ENCODE data around the gene GPR3. TPM values are rescaled to one million over a fixed set of nuclear protein-coding genes. Genes with fewer than 3 reads are reported as not detected.
"Not testable (repeated sequence)": the region's sequence is repeated elsewhere in the genome, so short reads cannot be mapped to it uniquely, and the experiment has no call there.

GPR3 gene
- total RNA-seq, 1 experiment from 2014 or later: 6.4 TPM

GRCh38 chr1:27379564-27380122 is 12.8 kb upstream of the GPR3 start:
- no peak for DNase-seq (ENCODE audit: low read depth)

- no peak for DNase-seq (ENCODE audit: low read depth)
Observed at GRCh38 chr1:27380224-27380623, 12.2 kb upstream of the GPR3 start.

GRCh38 chr1:27380766-27381733 is 11.4 kb upstream of the GPR3 start:
- DNase-seq (ENCODE audit: low read depth): no peak

- DNase-seq (ENCODE audit: low read depth): no peak
Observed at GRCh38 chr1:27381969-27382762, 10.3 kb upstream of the GPR3 start.

- no peak for DNase-seq (ENCODE audit: low read depth)
Observed at GRCh38 chr1:27383039-27383605, 9.3 kb upstream of the GPR3 start, which contains the start of gene CD164L2. CD164L2 (minus strand) TSS chr1:27383333; CDS start chr1:27383239, 94 bp downstream.

GRCh38 chr1:27383661-27384060 is 8.8 kb upstream of the GPR3 start:
- no peak for DNase-seq (ENCODE audit: low read depth)

- not testable (repeated sequence) for DNase-seq (ENCODE audit: low read depth)
Observed at GRCh38 chr1:27384797-27385196, 7.6 kb upstream of the GPR3 start.

GRCh38 chr1:27388337-27389005 is 4.0 kb upstream of the GPR3 start:
- DNase-seq (ENCODE audit: low read depth): peak; percentile 46

- peak; percentile 54 for DNase-seq (ENCODE audit: low read depth)
Observed at GRCh38 chr1:27391511-27392095, 819 bp upstream of the GPR3 start.

- DNase-seq (ENCODE audit: low read depth): no peak
Observed at GRCh38 chr1:27392778-27393635, 585 bp downstream of the GPR3 start.

GRCh38 chr1:27393641-27394281 is 1.3 kb downstream of the GPR3 start:
- no peak for DNase-seq (ENCODE audit: low read depth)

- no peak for DNase-seq (ENCODE audit: low read depth)
Observed at GRCh38 chr1:27394282-27394658, 1.8 kb downstream of the GPR3 start.

- no peak for DNase-seq (ENCODE audit: low read depth)
Observed at GRCh38 chr1:27394925-27395324, 2.5 kb downstream of the GPR3 start.

- peak; percentile 61 for DNase-seq (ENCODE audit: low read depth)
Observed at GRCh38 chr1:27395441-27396195, 3.2 kb downstream of the GPR3 start.

GRCh38 chr1:27397110-27397509 is 4.7 kb downstream of the GPR3 start:
- DNase-seq (ENCODE audit: low read depth): no peak

- DNase-seq (ENCODE audit: low read depth): no peak
Observed at GRCh38 chr1:27397749-27398148, 5.3 kb downstream of the GPR3 start.

GRCh38 chr1:27398405-27399149 is 6.2 kb downstream of the GPR3 start:
- no peak for DNase-seq (ENCODE audit: low read depth)
